HG02970 (cell line): ENCODE measurements around the gene DAP.

ENCODE experiments used
- ATAC-seq: cut with Tn5 transposase; IDR thresholded peaks from one replicate; pipeline ENCODE4 v1.9.1; 2021; ENCODE audit warnings: mild to moderate bottlenecking, moderate library complexity, moderate number of reproducible peaks; ENCODE audit not compliant: unreplicated experiment, low FRiP score

The DAP gene

GRCh38 chr5:10761933-10762775 lies 1.1 kb upstream of the DAP start:
- ATAC-seq = no peak

- ATAC-seq = no peak
Measured at GRCh38 chr5:10760921-10761184, 181 bp downstream of the DAP start.

GRCh38 chr5:10760096-10760920 lies 726 bp downstream of the DAP start:
- peak; percentile 32 for ATAC-seq

- ATAC-seq = no peak
Measured at GRCh38 chr5:10759111-10759510, 1.9 kb downstream of the DAP start.

GRCh38 chr5:10757922-10758555 lies 3.0 kb downstream of the DAP start:
- no peak for ATAC-seq

GRCh38 chr5:10757043-10757442 lies 4.0 kb downstream of the DAP start:
- no peak for ATAC-seq

- no peak for ATAC-seq
Measured at GRCh38 chr5:10756549-10756948, 4.5 kb downstream of the DAP start.

- no peak for ATAC-seq
Measured at GRCh38 chr5:10753178-10753577, 7.9 kb downstream of the DAP start.

GRCh38 chr5:10752451-10752850 lies 8.6 kb downstream of the DAP start:
- ATAC-seq = no peak

- ATAC-seq = no peak
Measured at GRCh38 chr5:10750909-10751308, 10.1 kb downstream of the DAP start.

GRCh38 chr5:10747678-10748622 lies 13.1 kb downstream of the DAP start:
- no peak for ATAC-seq

- no peak for ATAC-seq
Measured at GRCh38 chr5:10746711-10747110, 14.3 kb downstream of the DAP start.

- ATAC-seq = no peak
Measured at GRCh38 chr5:10745133-10745532, 15.9 kb downstream of the DAP start.

- ATAC-seq = no peak
Measured at GRCh38 chr5:10744681-10745080, 16.4 kb downstream of the DAP start.

- ATAC-seq = no peak
Measured at GRCh38 chr5:10743951-10744350, 17.1 kb downstream of the DAP start.

- ATAC-seq = no peak
Measured at GRCh38 chr5:10743526-10743925, 17.5 kb downstream of the DAP start.

- no peak for ATAC-seq
Measured at GRCh38 chr5:10741661-10742060, 19.4 kb downstream of the DAP start.

- ATAC-seq = no peak
Measured at GRCh38 chr5:10740384-10740783, 20.6 kb downstream of the DAP start.

- ATAC-seq = no peak
Measured at GRCh38 chr5:10737880-10738279, 23.2 kb downstream of the DAP start.

GRCh38 chr5:10736808-10737207 lies 24.2 kb downstream of the DAP start:
- ATAC-seq = no peak
